Measurements from ENCODE around the gene CHM. TPM values are rescaled to one million over a fixed set of nuclear protein-coding genes. Genes with fewer than 3 reads are reported as not detected.

The CHM gene
- 8.0 to 10.2 TPM (median 9.5 TPM) in 5 replicates for total RNA-seq (2022; extraction: Qiagen RNA extraction)

GRCh38 chrX:86047174-86047935 is at the start of gene CHM:
CHM (minus strand) TSS chrX:86047558; CDS start chrX:86047532, 26 bp downstream.

Other genes starting within 250 kb of the CHM start
- not detected in 5 replicates for gene DACH2, start 100.9 kb upstream of the CHM start, total RNA-seq (2022; extraction: Qiagen RNA extraction)

All from A549 treated with dexamethasone at 1 μM for 4 hours (cell line).